Measurements from ENCODE around the gene LCA5L. TPM values are rescaled to one million over a fixed set of nuclear protein-coding genes. Genes with fewer than 3 reads are reported as not detected.

LCA5L gene
- total and polyA plus RNA-seq, 2 donors (not counting 1 experiment from before 2014, with no cell fraction given) = 0.62 TPM; not detected in 1

DNA sequence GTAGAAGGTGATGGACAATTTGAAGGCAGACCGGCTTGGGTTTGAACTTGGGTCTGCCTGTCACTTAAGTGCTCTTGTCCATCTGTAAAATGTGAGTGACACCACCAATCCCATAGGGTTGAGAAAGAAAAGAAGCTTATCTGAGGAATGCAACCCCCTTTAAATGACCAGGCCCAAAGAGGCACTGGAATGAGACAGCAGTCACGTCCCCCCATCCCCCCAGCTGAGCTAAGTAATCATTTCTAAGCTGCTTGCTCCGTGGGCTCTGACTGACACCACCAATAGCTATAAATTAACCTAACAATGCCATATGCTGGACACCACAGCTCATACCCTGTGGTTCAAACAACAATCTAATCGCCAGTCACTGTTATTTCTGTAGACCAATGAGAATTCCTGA, 15.1 kb downstream of the LCA5L start:
- no peaks in the 10 kb centered on the region for H3K27me3 ChIP-seq (replicated peaks in 1 of 4; ENCODE audit: control extremely low read depth in 1 of 4, control insufficient read depth in 3 of 4, insufficient read depth in 4 of 4, low read length in 3 of 4)
- 78% methylated on average over 3 of the region's 4 CpGs for WGBS (ENCODE audit: insufficient coverage)
- no peak overlapping the region for H3K9ac ChIP-seq (ENCODE audit: low read length)
- no peaks in the 10 kb centered on the region for H3K36me3 ChIP-seq (replicated peaks in 1 of 2; ENCODE audit: control extremely low read depth in 1 of 2, control insufficient read depth in 1 of 2, extremely low read depth in 1 of 2, insufficient read depth in 2 of 2, low read length in 1 of 2)
- no peak for DNase-seq
- no peaks in the 10 kb centered on the region for H3K4me1 ChIP-seq (ENCODE audit: control insufficient read depth in 2 of 2, insufficient read depth in 2 of 2, low read length in 2 of 2)
- H3K4me2 ChIP-seq (replicated peaks; ENCODE audit: low read depth, low read length, poor library complexity, severe bottlenecking) = no peak overlapping the region
- H3K27ac ChIP-seq (ENCODE audit: low read length in 2 of 2) = no peak overlapping the region
- H2AFZ ChIP-seq (ENCODE audit: insufficient read depth, low read depth, low read length, poor library complexity, severe bottlenecking) = no peak overlapping the region
- POLR2A ChIA-PET = no interaction called here
- Mint-ChIP-seq H3K9me3 (ENCODE audit: insufficient read depth) (no peaks in the 10 kb centered on the region), H3K27me3 (peaks cover 4% of the 10 kb centered on the region), H3K4me3 (no peak overlapping the region), H3K27ac (no peak overlapping the region), H3K4me1 (peaks cover 5% of the 10 kb centered on the region)
- no peak for ATAC-seq (ENCODE audit: low read depth)
- no peak overlapping the region for H3K4me3 ChIP-seq (ENCODE audit: control extremely low read depth in 1 of 5, extremely low read depth in 1 of 5, insufficient read depth in 1 of 5, low read depth in 2 of 5, low read length in 4 of 5)
- H3K79me2 ChIP-seq (ENCODE audit: control insufficient read depth, insufficient read depth, low read length) = no peaks in the 10 kb centered on the region
- CTCF ChIA-PET = interaction anchor here (0.8 to 1.2 kb wide), 2 partner anchors 10 to 11 kb away, joined by 3 read pairs; no protein-coding TSS in a partner anchor
- intact Hi-C loops (cut with micrococcal nuclease) = no loop called here
- no peaks in the 10 kb centered on the region for H4K20me1 ChIP-seq (ENCODE audit: control insufficient read depth, insufficient read depth, low read length, poor library complexity, severe bottlenecking)
- TF ChIP-seq EZH2 (IDR thresholded peaks at IDR 0.05; ENCODE audit: borderline replicate concordance, insufficient read depth, low read depth, low read length, poor library complexity, severe bottlenecking) (no peak), CTCF (IDR thresholded peaks at IDR 0.05) (no peak)
- no peaks in the 10 kb centered on the region for H3K9me3 ChIP-seq (ENCODE audit: control extremely low read depth in 1 of 3, control insufficient read depth in 2 of 3, insufficient read depth in 1 of 3, low read length in 2 of 3)

- Mint-ChIP-seq H3K27me3 (peaks cover 4% of the 10 kb centered on the region), H3K9me3 (ENCODE audit: insufficient read depth) (no peaks in the 10 kb centered on the region), H3K4me3 (no peak overlapping the region), H3K27ac (no peak overlapping the region), H3K4me1 (peaks cover 5% of the 10 kb centered on the region)
- H2AFZ ChIP-seq (ENCODE audit: insufficient read depth, low read depth, low read length, poor library complexity, severe bottlenecking) = no peak overlapping the region
- H3K36me3 ChIP-seq (replicated peaks in 1 of 2; ENCODE audit: control extremely low read depth in 1 of 2, control insufficient read depth in 1 of 2, extremely low read depth in 1 of 2, insufficient read depth in 2 of 2, low read length in 1 of 2) = no peaks in the 10 kb centered on the region
- H3K9ac ChIP-seq (ENCODE audit: low read length) = no peak overlapping the region
- ChIA-PET POLR2A (no interaction called here), CTCF (interaction anchor here (0.8 kb wide), 1 partner anchor 11 kb away, joined by 3 read pairs; no protein-coding TSS in a partner anchor)
- no peak for TF ChIP-seq CTCF (IDR thresholded peaks at IDR 0.05)
- no peak for ATAC-seq (ENCODE audit: low read depth)
- no peaks in the 10 kb centered on the region for H3K9me3 ChIP-seq (ENCODE audit: control extremely low read depth in 1 of 3, control insufficient read depth in 2 of 3, insufficient read depth in 1 of 3, low read length in 2 of 3)
- intact Hi-C loops (cut with micrococcal nuclease) = no loop called here
- H3K4me1 ChIP-seq (ENCODE audit: control insufficient read depth in 2 of 2, insufficient read depth in 2 of 2, low read length in 2 of 2) = no peaks in the 10 kb centered on the region
- H3K27ac ChIP-seq (ENCODE audit: low read length in 2 of 2) = no peak overlapping the region
- no peaks in the 10 kb centered on the region for H3K27me3 ChIP-seq (replicated peaks in 1 of 4; ENCODE audit: control extremely low read depth in 1 of 4, control insufficient read depth in 3 of 4, insufficient read depth in 4 of 4, low read length in 3 of 4)
- H3K79me2 ChIP-seq (ENCODE audit: control insufficient read depth, insufficient read depth, low read length) = no peaks in the 10 kb centered on the region
- H3K4me3 ChIP-seq (ENCODE audit: control extremely low read depth in 1 of 5, extremely low read depth in 1 of 5, insufficient read depth in 1 of 5, low read depth in 2 of 5, low read length in 4 of 5) = no peak overlapping the region
- H4K20me1 ChIP-seq (ENCODE audit: control insufficient read depth, insufficient read depth, low read length, poor library complexity, severe bottlenecking) = no peaks in the 10 kb centered on the region
- no peak for DNase-seq
- no peak overlapping the region for H3K4me2 ChIP-seq (replicated peaks; ENCODE audit: low read depth, low read length, poor library complexity, severe bottlenecking)
- WGBS (ENCODE audit: insufficient coverage) = 89% methylated on average over 1 of the region's 3 CpGs
These were observed 15.6 kb downstream of the LCA5L start for GRCh38 chr21:39430016-39430415.

Data from B cell (primary cell).